Skeletal muscle cell (primary cell): ENCODE results near the gene STXBP6.

Experiments
- DNase-seq: peaks from one replicate; pipeline ENCODE4 v3.0.0-alpha.2; 2010; ENCODE audit warnings: low read depth
- H3K4me3 ChIP-seq: 2 replicates; pipeline ENCODE4 v1.5.1; 2011; ENCODE audit warnings: low read depth, mild to moderate bottlenecking, control low read depth, low read length, moderate library complexity

STXBP6 gene

DNA sequence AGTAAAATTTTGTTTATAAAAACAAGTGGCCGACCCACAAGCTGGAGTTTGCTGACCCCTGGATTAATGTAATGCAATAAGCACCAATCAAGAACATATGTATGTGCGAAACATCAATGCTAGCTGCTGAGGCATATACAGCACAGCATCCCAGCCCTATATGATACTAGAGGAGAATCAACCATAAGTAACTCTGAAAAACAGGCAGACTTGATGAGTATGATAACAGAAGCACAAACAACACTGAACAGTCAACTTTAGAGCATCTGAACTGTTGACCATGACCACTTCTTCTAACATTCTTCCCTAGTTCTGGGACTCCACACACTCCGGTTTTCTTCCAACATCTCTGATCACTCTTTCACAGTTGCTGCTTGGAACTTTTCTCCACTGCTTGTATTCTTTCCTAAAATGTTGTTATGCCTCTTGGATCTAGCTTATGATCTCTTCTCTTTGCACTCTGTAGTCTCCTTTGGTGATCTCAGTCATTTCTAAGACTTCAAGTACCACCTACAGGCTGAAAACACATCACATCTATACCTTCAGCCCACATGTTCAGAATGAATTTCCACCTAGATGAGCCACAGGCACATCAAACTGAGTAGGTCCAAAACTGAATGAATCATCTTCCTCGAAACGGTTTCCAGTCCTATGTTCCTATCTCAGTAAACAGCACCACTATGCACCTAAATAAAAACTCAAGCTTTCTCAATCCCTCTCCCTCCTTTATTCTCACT is 57.2 kb downstream of the STXBP6 start:
- no peak for DNase-seq
- no peak overlapping the region for H3K4me3 ChIP-seq

DNA sequence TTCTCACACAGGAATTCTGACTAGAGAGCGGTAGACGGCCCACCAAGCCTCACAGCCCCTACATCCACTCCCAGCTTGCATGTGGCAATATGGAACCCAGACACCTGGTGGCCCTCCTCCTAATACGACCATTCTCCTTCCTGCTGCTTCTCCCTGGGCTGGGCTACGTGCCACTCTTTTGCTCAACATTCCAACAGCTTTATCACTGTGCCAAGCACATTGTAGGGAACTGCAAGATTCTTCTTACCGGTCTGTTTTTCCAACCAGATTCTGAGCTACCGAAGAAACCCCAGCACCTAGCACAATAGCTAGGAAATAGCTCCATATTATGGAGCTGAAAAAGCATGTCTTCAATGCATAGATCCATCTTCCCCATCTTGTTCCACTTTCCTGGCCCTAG is 58.1 kb downstream of the STXBP6 start:
- no peak for DNase-seq
- no peak overlapping the region for H3K4me3 ChIP-seq

DNA sequence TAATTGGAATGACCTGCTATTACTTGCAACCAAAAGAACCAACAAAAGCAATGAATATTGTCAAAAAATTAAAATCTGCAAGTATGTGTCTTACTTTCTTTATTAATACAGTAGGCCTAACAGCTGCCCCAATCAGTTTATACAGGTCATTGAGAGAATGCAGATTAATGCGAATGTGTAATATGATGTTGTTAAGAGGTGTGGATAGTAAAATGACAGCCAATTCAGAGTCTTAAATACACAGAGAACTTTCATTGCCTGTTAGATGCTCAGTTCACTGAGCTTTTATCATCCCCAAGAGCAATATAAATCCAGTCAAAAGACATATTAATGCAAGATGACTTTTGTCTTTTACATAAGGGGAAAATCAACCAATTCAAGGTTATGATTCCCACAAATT is 58.7 kb downstream of the STXBP6 start:
- no peak for DNase-seq
- no peak overlapping the region for H3K4me3 ChIP-seq

DNA sequence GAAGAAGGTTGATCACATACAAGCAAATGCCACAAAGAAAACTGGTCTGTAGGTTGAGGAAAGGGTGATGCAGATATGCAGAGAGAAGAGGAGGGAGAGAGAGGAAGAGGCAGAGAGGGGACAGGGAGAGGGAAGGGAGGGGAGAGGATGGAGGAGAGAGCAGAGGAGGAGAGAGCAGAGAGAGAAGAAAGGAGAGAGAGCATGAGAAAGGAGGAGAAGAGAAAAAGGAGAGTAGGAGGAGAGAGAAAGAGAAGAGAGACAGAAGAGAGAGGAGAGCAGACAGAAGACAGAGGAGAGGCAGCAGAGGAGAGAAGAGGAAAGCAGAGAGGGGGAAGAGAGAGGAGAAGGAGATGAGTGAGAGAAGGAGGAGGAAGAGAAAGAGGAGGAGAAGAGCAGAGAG is 59.2 kb downstream of the STXBP6 start:
- DNase-seq: no peak
- H3K4me3 ChIP-seq: no peak overlapping the region

- DNase-seq: no peak
- no peak overlapping the region for H3K4me3 ChIP-seq
Observed at GRCh38 chr14:24990050-24990449, 59.9 kb downstream of the STXBP6 start.

DNA sequence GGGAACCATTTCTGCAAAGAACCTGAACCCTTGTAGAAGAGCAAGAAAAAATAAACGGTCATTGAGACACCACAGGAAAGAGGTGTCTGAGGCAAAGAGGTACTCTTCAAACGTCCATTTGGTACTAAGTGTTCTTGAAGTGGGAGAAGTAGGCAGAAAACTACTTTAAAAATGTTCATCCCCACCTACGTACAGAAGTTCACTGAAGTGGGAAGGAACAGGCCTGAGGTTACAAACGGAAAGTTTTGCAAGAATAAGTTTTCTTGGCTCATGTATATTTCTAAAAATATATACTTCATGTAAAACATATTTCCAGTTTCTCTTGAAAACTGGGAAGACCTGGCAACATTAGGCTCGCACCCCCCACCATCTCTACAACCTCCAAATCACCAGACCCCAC is 61.2 kb downstream of the STXBP6 start:
- DNase-seq: no peak
- H3K4me3 ChIP-seq: no peak overlapping the region

DNA sequence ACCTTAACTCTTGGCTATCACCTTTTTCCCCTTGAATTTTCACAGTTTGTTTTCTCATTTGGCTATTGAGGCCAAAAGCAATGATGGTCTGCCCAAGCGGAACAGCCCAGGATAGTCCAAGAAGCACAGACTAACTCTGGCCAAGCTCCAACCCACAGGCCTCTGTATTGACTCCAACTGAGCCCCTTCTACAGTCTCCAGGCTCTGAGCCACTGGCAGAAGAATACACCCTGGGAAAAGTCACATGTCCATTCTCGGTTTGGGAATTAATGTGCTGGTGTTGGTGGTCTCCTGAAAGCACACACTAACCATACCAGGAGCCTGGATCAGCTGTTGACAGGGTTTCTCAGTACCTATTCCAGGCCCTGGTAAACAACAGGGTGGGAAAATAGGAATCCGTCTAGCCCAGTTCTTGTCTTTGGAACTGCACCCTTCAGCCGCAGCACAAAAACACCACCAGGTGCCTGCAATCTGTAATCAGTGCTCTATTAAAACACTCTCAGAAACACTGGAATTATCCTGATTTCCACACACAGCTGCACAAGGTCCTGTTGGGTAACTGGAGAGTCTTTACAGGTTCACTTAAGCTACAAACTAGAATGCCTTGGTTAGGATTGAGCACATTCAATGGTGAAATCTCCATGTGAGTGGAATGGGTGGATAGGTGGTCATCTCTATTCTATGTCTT is 63.6 kb downstream of the STXBP6 start:
- no peak for DNase-seq
- H3K4me3 ChIP-seq: no peak overlapping the region

- no peak for DNase-seq
- H3K4me3 ChIP-seq: no peak overlapping the region
Observed at GRCh38 chr14:24984846-24985589, 64.9 kb downstream of the STXBP6 start.

- DNase-seq: peak; percentile 71
- H3K4me3 ChIP-seq: no peak overlapping the region
Observed at GRCh38 chr14:24982472-24983155, 67.3 kb downstream of the STXBP6 start.

DNA sequence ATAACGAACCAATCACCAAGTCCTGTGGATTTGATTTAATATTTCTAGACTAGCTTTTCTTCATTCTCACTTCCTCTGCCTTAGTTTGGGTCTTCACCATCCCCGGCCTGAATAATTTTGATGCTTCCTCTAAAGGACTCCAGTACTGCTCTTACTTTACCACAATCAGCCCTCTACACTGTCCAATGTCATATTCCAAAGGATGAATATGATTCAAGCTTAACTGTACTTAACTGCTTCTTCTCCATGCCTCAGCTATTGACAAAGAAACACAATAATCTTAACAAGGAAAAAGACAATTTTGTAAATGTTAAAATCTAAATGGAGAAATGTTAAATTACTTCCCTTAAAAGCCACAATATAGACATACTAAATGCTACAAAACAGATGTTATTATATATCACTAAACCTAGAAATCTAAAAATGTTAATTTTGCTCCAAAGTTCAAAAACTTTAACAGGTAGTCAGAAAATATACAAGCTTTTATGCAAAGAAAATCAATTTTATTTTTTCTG is 70.2 kb downstream of the STXBP6 start:
- H3K4me3 ChIP-seq: no peak overlapping the region
- no peak for DNase-seq

- no peak for DNase-seq
Observed at GRCh38 chr14:24978862-24979724, 70.9 kb downstream of the STXBP6 start.

GRCh38 chr14:24976602-24977001 is 73.3 kb downstream of the STXBP6 start:
- no peak for DNase-seq

More at GRCh38 chr14:24978862-24979724, 70.9 kb downstream of the STXBP6 start:
- H3K4me3 ChIP-seq: no peak overlapping the region

DNA sequence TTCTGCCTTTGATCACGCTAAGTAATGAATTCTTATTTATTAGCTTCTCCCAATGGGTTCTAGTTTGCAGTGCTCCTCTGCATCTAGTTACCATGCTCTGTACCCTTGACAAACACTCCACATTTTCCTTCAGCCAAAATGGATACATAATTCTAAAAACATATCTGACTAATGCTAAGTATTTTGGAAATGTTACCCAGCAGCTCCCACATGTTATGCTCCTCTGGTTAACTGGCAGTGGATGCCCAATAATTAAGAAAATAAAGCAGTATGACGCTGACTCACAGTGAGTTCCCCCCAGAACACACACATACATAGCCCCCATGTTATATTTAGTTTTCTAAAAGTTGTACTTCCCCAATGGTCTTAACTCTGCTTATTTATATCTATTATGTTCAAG is 74.6 kb downstream of the STXBP6 start:
- no peak for DNase-seq
- no peak overlapping the region for H3K4me3 ChIP-seq

More at GRCh38 chr14:24976602-24977001, 73.3 kb downstream of the STXBP6 start:
- H3K4me3 ChIP-seq: no peak overlapping the region

GRCh38 chr14:24974591-24975374 is 75.2 kb downstream of the STXBP6 start:
- no peak for DNase-seq

DNA sequence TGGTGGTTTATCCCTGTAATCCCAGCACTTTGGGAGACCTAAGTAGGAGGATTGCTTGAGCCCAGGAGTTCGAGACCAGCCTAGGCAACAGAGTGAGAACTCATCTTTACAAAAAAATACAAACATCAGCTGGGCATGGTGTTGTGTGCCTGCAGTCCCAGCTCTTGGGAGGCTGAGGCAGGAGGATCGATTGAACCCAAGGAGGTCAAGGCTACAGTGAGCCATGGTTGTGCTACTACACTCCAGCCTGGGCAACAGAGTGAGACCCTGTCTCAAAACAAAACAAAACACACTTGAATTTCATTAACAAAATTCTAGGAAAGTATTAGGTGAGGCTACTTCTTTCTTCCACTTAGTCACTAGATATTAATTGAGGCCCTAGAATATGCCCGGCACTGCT is 77.1 kb downstream of the STXBP6 start:
- H3K4me3 ChIP-seq: no peak overlapping the region
- no peak for DNase-seq

More at GRCh38 chr14:24974591-24975374, 75.2 kb downstream of the STXBP6 start:
- H3K4me3 ChIP-seq: no peak overlapping the region

- H3K4me3 ChIP-seq: no peak overlapping the region
- DNase-seq: no peak
Observed at GRCh38 chr14:24971255-24971654, 78.7 kb downstream of the STXBP6 start.

DNA sequence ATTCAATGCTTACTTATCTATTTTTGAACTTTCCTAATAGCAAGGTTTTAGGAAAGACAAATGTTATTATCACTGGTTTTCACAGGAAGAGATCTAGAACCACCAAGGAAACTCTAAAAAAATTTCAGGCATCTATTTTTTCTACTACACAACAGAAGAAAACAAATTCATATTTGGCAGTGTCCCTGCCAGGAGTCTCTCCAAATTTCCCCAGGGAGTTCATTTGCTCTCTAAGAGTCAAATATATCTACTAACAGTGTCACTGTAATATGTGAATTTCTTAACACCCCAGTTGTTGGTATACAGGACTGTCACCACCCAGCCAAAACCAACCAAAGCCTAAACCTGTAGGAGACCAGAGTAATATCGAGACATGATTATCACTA is 83.4 kb downstream of the STXBP6 start:
- H3K4me3 ChIP-seq: no peak overlapping the region

More for the DNA sequence above, 83.4 kb downstream of the STXBP6 start:
- DNase-seq: no peak
